Kidney (tissue), 14 donors: ENCODE results near the gene AKAP9. TPM values are rescaled to one million over a fixed set of nuclear protein-coding genes. Genes with fewer than 3 reads are reported as not detected.

Source experiments
- DNase-seq, 5 donors: peaks; one replicate each; pipeline ENCODE4 v3.0.0-alpha.2; 2013 to 2020
- FAIRE-seq: peaks from 2 replicates; lab custom pipeline; 2012; peaks lifted over from hg19 to GRCh38; lab: Jason Lieb, UNC
- H3K27ac ChIP-seq, 2 donors: one replicate each; pipeline ENCODE4 v1.7.0; 2013; ENCODE audit warnings: low read depth in 2 of 2, low read length in 2 of 2, inconsistent platforms in 1 of 2
- H3K27me3 ChIP-seq: one replicate; pipeline ENCODE4 v1.7.1; 2013; ENCODE audit warnings: low read length, inconsistent platforms; ENCODE audit not compliant: control insufficient read depth, insufficient read depth
- H3K36me3 ChIP-seq, 3 donors: one replicate each; pipeline versions ENCODE4 v1.7.0 to v1.7.1; 2013; ENCODE audit warnings: low read length in 3 of 3, control low read depth in 1 of 3, inconsistent platforms in 1 of 3; ENCODE audit not compliant: insufficient read depth in 3 of 3, control insufficient read depth in 2 of 3
- H3K4me1 ChIP-seq, 3 donors: one replicate each; pipeline versions ENCODE4 v1.7.0 to v1.7.1; 2013; ENCODE audit warnings: low read length in 3 of 3, inconsistent platforms in 1 of 3, low read depth in 1 of 3; ENCODE audit not compliant: control insufficient read depth in 2 of 3, insufficient read depth in 2 of 3
- H3K4me3 ChIP-seq, 3 donors: one replicate each; pipeline versions ENCODE4 v1.7.0 to v1.8.1; 2013; ENCODE audit warnings: low read length in 3 of 3, control low read depth in 1 of 3, inconsistent platforms in 1 of 3
- H3K9ac ChIP-seq, 3 donors: one replicate each; pipeline versions ENCODE4 v1.7.0 to v1.7.1; 2013; ENCODE audit warnings: low read length in 3 of 3, control low read depth in 1 of 3, inconsistent platforms in 1 of 3
- H3K9me3 ChIP-seq, 3 donors: one replicate each; pipeline versions ENCODE4 v1.7.0 to v1.7.1; 2013; ENCODE audit warnings: low read length in 3 of 3, control low read depth in 1 of 3, inconsistent platforms in 1 of 3; ENCODE audit not compliant: control insufficient read depth in 2 of 3, insufficient read depth in 1 of 3
- intact Hi-C: fragments of 100-400 bp; cut with DNase I; formaldehyde crosslinking; loops from one replicate; pipeline ENCODE4 v1.11.1; 2022
- polyA plus RNA-seq: library from polyadenylated mRNA; stranded (reverse); fragments of 350-450 nt; fragmentation: Illumina TruSeq; extraction: RNeasy Lipid Tissue Mini Kit (QIAGEN cat#74804); gene quantifications from one replicate; pipeline ENCODE4 v1.2.3, GENCODE V29; 2014; ENCODE audit warnings: low read depth, low replicate concordance; ENCODE audit not compliant: insufficient read depth
- total RNA-seq: library from RNA; stranded (reverse); fragmentation: NEBNext Ultra II Directional; extraction: Animal tissue kit (Norgen Biotek cat#: 25700); gene quantifications from one replicate; pipeline ENCODE4 v1.2.1, GENCODE V29; 2021
- TF ChIP-seq, protein P1 (sequence below): IDR thresholded peaks from 3 replicates; pipeline ENCODE4 v1.5.1; 2012; ENCODE audit warnings: mild to moderate bottlenecking, moderate library complexity, borderline replicate concordance; ENCODE audit not compliant: insufficient read depth; ENCODE audit errors: extremely low read depth
- donor health status: control.
- donor health status: control.
- donor health status: control.
- donor health status: control.
- donor health status: control.
- donor health status: DM: yes; HTN: yes; CAD: no.
- donor health status: Normal renal cell carcinoma (clear cell type).

AKAP9 gene
- total and polyA plus RNA-seq, 2 donors from 2014 or later = 18.5 to 66.8 TPM

DNA sequence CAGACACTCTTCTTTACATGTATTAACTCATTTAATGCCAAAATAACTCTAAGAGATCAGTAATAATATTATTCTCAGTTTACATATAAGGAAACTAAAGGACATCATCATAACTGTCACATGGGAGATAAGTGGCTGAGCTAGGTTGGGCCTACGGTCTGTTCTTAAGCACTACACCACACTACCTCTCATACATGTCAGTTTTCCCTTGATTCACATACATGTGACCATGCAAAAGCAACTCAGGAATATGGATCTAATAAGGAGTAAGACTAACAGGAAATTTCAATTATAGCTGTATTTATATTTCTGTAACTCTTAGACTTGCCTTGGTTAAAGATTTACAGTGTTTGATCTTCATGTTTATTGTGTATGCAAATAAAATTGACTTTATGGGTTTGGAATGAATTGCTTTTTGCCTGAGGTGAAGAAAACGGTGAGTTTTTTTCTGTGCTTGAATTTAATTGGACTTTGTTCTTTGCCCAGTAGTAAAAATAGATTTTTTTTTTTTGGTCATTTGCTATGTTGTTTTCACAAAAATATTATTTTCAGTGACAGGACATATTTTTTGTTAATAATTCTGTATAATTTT lies 123.9 kb downstream of the AKAP9 start:
- H3K27me3 ChIP-seq = no peaks in the 10 kb centered on the region
- no peak overlapping the region for H3K27ac ChIP-seq
- no peak overlapping the region for H3K4me3 ChIP-seq
- DNase-seq (peak in 1 of 5 donors; percentile 9), FAIRE-seq (peak; percentile 86)
- H3K36me3 ChIP-seq = peaks cover 5 to 12% (median 6%) of the 10 kb centered on the region in 3 donors
- no peak overlapping the region for H3K9ac ChIP-seq
- H3K9me3 ChIP-seq = no peaks in the 10 kb centered on the region
- TF ChIP-seq, protein P1, sequence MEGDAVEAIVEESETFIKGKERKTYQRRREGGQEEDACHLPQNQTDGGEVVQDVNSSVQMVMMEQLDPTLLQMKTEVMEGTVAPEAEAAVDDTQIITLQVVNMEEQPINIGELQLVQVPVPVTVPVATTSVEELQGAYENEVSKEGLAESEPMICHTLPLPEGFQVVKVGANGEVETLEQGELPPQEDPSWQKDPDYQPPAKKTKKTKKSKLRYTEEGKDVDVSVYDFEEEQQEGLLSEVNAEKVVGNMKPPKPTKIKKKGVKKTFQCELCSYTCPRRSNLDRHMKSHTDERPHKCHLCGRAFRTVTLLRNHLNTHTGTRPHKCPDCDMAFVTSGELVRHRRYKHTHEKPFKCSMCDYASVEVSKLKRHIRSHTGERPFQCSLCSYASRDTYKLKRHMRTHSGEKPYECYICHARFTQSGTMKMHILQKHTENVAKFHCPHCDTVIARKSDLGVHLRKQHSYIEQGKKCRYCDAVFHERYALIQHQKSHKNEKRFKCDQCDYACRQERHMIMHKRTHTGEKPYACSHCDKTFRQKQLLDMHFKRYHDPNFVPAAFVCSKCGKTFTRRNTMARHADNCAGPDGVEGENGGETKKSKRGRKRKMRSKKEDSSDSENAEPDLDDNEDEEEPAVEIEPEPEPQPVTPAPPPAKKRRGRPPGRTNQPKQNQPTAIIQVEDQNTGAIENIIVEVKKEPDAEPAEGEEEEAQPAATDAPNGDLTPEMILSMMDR = no peak
- H3K4me1 ChIP-seq = peaks cover 0 to 4% (median 0%) of the 10 kb centered on the region in 3 donors
- intact Hi-C loops = no loop called here

- Histone ChIP-seq H3K36me3 (peaks cover 5 to 12% (median 8%) of the 10 kb centered on the region in 3 donors), H3K9ac (no peak overlapping the region), H3K4me3 (no peak overlapping the region), H3K27me3 (no peaks in the 10 kb centered on the region), H3K4me1 (no peaks in the 10 kb centered on the region), H3K27ac (no peak overlapping the region), H3K9me3 (no peaks in the 10 kb centered on the region)
- FAIRE-seq (no peak), DNase-seq (no peak)
- TF ChIP-seq, protein P1 = no peak
- intact Hi-C loops = no loop called here
Measured at GRCh38 chr7:92071032-92071431, 130.4 kb downstream of the AKAP9 start.

GRCh38 chr7:92072121-92072520 lies 131.5 kb downstream of the AKAP9 start:
- H3K27ac ChIP-seq = no peak overlapping the region
- no peaks in the 10 kb centered on the region for H3K27me3 ChIP-seq
- intact Hi-C loops = no loop called here
- TF ChIP-seq, protein P1 = no peak
- no peaks in the 10 kb centered on the region for H3K9me3 ChIP-seq
- DNase-seq = no peak
- H3K36me3 ChIP-seq = peaks cover 5 to 8% (median 6%) of the 10 kb centered on the region in 3 donors
- no peak overlapping the region for H3K9ac ChIP-seq
- no peaks in the 10 kb centered on the region for H3K4me1 ChIP-seq
- no peak overlapping the region for H3K4me3 ChIP-seq
- FAIRE-seq = no peak

DNA sequence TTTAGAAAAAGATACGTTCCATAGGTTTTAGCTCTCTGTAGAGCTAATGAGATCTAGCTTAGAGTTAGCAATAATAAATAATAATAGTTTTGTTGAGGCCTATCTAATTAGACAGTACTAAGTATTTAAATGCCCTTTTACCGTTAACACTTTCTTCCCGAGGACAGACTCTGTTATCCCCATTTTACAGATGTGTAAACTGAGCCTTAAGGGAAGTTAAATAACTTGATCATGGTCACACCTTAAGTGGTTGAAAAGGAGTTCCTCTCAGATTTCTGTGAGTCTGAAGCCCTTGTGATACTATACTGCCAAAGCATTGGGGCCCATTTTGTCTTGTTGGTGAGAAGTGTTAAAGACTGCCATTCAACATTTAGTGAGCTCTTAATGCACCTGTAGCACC lies 132.0 kb downstream of the AKAP9 start:
- intact Hi-C loops = no loop called here
- H3K4me1 ChIP-seq = no peaks in the 10 kb centered on the region
- H3K27ac ChIP-seq = no peak overlapping the region
- no peaks in the 10 kb centered on the region for H3K27me3 ChIP-seq
- TF ChIP-seq, protein P1 = no peak
- H3K9me3 ChIP-seq = no peaks in the 10 kb centered on the region
- DNase-seq = no peak
- no peak for FAIRE-seq
- no peak overlapping the region for H3K9ac ChIP-seq
- no peak overlapping the region for H3K4me3 ChIP-seq
- peaks cover under 1 to 6% (median 4%) of the 10 kb centered on the region in 3 donors for H3K36me3 ChIP-seq
